NCI-H69 (cell line): Measurements from ENCODE around the gene KDM2A.

ENCODE experiments used
- DNase-seq: peaks from one replicate; lab custom pipeline; 2025; lab: John Stamatoyannopoulos, UW

KDM2A gene

DNA sequence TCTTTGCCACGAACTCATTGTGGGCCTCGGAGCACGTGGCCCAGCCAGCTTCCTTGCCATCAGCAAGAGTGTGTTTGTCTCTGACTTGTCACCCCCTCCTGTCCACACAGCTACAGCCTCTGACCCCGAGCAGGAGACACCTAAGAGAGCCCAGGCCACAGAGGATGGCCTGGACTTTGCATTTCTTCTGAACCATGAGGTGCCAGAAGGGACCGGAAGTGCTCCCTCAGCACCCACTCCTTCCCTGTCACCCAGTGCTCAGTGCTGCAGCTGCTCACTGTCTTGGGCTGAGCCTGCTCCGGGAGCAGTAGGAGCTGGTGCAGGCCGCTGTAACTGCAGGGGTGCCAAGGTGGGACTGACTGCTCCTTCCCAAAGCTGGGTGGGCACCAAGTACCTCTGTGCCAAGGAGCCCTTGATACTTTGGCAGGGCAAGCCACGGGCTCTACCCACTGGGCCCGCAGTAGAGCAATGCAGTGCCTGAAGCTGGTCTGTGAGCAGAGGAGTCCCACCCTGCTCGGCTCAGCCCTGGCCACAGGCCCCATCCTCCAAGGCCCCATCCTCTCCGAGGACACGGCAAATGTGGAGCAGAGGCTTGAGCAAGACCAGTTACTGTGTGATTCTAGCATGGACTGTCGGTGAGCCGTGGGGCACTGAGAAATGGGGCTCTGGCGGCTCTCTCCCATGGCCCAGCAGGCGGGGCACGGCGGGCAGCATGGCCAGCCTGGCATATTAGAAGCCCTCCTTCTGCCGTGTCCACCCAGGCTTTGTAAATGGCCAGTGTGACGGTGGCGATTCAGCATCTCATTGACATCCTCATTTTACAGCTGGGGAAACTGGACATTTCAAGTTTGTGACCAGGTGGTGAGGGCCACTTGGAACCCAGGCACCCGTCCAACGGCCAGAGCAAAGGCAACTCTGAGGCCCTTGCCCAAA, 153.5 kb downstream of the KDM2A start:
- no peak for DNase-seq

DNA sequence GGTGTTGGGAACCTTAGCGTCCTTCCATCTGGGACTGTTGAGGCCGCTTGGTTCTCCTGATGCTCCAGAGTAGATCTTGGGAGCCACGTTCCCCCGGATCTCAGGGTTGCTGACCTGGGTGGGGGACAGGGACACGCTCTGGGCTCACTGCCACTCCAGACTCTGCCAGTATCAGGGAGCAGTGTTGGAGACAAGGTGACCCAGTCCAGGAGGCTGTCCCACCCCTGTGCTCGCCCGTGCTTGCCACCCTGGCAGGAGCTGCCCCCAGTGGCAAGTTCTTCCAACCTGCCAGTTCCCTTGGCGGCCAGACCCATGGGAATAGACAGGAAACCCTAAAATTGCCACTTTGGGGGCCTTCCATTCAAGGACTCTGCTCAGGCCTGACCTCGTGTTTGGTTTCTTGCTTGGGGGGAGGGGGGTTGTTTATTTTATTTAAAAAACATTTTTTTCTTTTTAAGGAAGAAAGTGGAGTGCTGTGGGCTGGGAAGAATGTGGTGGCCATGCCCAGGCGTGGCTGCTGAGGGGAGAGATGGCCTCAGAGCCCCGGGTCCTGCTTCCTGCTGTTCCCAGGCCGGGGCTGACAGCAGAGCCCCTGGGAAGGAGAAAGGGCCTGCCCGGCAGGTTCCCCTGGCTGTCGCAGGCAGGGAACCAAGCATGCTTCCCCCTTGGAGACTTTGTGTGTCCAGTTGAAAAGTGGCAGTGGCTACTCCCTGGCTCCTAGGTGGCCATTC, 154.4 kb downstream of the KDM2A start:
- peak; percentile 50 for DNase-seq

DNA sequence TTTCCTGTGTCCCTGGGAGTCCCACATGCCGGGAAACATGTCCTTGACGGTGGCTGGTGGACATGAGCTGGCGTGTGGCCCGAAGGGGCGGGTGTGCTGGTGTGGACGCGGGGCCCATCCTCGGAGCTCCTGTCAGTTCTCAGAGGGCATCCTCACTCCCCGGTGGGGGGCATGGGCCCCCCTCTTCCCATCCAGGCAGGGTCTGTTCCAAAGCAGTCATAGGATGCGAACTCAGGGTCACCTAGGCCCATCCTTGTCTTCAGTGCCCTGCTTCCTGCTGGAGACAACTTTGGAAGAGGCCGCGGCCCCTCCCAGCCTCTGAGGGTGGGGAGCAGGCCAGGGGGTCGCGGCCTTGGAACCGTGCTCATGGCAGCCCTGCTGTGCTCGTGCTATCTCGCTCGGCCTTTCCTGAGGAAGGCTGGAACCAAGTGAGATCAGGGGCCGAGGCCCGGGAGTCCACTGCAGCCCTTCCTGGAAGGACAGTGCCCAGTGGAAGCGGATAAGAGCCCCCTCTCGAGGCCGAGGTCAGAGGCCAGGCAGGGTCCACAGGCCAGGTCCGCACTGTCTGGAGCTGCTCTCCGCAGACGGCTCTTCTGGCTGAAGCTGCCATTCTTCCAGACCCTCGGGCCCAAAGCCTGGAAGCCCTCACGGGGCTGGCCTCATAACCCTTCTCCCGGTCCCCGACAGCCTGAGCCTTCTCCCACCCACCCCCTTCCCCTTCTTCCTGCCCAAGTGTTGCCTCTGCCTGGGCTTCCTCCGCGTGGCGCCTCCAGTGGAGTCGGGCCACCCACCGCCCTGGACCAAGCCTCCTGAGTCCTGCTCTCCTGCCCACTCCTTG, 155.9 kb downstream of the KDM2A start:
- DNase-seq: no peak

DNA sequence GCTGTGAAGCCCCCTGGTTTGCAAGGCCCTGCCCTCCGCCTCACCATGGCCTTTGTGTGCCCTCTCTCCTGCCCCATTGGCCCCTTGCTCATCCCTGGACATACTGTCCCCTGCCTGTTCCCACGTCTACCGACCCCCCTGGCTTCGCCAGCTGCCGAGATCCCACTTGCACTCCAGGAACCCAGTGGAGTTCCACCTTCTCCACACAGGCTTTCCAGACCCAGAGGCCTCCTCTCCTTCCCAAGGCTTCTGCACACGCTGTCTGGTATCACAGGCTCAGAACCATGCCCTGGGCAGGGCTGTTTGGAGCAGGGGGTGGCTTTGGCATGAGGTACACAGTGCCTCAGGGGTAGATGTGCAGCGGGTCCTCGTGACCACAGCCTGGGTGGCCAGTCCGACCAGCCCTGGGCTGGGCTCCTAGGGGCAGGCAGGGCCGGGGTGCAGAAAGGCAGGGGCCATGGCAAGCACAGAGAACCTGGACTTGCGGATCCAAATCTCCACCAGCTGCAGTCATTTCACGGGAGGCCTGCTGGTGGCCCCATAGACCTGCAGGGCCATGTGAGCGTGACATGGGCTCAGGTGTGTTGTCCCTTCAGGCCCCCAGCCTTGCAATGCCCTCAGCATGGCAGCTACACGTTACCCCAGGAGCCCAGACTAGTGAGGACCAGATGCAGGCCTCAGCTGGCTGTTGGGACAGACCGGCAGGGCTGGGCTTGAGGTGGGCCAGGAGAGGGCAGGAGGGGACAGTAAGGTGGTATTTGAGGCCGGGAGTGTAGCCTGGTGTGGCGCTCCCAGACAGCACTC, 156.7 kb downstream of the KDM2A start:
- DNase-seq: no peak

DNA sequence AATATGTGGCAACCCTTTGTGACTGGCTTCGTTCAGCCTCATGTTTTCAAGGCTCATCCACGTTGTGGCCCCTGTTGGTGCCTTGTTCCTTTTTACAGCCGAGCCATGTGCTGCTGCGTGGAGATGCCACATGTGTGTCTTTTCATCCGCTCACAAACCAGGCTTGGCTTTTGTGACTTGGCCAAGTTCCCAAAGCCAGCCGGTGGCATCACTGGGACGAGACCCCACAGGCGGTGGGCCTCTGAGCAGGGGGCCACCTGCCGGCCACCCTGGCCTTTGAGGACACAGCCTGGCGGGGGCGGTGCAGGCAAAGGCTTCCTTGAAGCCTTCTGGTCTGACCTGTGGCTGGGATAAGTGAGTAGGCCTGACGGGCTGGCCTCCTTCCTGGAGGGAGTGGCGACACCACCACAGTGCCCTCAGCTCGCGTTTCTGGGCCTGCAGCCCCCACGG, 157.7 kb downstream of the KDM2A start:
- DNase-seq: no peak

DNA sequence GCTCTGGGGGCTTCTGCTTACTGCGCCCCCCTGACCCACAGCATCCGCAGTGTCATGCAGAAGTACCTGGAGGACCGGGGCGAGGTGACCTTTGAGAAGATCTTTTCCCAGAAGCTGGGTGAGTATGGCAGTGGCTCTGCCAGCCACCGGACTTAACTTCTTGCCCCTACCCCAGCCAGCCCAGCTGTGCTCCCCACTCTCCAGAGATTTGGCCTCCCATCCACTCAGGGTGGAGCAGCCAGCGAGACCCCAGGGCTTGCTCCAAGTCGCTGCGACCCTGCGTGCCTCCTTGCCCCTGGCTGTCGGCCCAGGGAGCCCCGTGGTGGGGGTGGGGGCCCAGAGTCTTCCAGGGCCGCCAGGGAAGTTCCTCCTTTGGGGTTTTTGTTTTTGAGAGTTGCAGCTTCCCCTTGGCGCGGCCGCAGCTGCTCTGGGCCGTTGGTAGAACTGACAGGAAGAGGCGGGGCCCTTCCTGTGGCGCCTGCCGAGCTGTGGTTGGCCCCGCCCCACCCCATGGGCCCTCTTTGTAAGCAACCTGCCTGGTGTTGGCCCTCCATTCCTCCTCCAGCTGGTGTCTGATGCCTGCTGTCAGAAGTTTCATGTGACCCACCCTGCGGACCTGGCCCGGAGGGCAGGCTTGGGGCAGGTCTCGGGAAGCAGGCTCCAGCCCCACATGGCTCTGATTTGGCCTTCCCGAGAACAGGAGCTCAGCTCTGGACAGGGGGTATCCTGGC, 158.3 kb downstream of the KDM2A start:
- DNase-seq: peak; percentile 95

DNA sequence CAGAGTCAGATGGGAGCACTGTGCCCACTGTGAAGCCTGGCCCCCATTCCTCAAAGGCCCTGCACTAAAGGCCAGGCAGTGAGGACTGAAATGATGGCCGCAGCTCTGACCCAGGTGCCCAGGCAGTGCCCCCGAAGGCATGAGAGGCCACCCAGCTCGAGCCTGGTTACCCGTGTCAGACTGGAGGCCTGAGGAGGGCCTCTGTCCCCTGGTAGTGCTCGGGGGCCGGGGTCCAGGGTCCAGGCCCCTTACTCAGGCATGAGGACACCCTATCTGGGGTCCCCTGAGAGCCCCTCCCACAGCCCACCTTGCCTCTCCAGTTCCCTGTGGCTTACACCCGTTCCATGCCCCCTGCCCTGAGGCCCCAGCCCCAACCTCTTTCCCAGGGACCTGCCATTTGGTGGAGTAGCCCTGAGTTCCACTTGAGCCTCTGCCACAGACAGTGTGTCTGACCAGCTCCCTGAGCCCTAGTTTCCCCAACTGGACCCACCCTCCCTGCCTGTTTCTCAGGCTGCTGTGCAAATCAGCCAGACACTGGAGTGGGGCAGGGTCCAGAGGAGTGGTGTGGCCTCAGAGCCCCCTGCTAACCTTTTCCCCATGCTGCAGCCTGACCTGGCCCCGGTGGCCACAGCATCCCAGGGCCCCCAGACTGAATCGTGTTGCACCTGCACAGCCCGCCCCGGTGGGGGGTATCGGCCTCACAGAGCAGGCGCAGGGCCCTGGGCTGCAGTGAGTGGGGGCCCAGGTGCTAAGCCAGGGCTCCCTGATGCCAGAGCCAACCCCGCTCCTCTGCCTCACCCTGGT, 159.3 kb downstream of the KDM2A start:
- DNase-seq: no peak

DNA sequence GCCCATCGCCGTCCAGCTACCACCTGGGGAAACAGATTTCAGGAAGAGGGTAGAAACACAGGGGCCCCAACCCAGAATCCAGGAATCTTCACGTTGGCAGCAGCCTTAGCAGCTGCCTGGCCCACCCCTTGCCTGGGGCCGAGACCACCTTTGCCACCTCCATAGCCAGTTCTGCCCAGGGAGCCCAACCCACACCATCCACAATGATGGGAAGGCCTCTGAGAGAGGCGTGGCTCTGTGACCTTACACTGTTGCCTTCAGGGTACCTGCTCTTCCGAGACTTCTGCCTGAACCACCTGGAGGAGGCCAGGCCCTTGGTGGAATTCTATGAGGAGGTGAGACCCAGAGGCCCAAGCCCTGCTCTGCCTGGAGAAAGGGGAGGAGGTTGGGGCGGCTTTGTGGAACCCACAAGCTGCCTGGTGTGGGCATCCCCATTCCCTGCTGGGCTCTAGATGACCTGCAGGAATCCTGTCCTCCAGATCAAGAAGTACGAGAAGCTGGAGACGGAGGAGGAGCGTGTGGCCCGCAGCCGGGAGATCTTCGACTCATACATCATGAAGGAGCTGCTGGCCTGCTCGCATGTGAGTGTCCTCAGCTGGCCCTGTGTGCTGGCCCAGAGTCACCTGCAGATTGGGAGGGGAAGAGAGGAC, 160.0 kb downstream of the KDM2A start:
- no peak for DNase-seq

DNA sequence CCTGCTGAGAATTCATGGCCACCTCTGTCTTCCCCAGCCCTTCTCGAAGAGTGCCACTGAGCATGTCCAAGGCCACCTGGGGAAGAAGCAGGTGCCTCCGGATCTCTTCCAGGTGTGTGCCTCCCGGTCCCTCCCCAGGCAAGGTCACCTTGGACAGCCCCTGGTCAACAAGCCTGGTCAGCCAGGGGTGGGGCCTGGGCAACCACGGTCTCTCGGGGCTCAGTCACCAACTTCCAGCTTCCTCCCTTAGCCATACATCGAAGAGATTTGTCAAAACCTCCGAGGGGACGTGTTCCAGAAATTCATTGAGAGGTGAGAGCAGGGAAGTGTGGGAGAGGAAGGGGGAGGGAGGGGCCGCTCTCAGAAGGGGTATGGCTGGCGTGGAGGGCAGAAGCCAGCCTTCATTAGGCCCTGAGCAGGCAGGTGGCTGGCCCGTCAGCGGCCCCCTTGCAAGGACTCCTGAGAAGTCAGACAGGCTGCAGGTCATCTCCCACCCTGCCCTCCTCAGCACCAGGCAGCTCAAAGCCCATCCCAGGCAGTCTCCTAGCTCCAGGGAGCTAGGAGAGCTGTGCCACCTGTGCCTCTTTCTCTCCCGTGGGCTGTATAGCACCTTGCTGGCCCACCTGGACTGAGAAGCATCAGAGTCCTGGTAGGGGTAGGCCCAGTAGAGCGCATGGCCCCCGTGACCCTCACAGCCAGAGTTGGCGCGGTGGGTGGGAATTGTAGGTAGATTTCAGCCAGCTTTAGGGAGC, 160.7 kb downstream of the KDM2A start:
- DNase-seq: no peak

DNA sequence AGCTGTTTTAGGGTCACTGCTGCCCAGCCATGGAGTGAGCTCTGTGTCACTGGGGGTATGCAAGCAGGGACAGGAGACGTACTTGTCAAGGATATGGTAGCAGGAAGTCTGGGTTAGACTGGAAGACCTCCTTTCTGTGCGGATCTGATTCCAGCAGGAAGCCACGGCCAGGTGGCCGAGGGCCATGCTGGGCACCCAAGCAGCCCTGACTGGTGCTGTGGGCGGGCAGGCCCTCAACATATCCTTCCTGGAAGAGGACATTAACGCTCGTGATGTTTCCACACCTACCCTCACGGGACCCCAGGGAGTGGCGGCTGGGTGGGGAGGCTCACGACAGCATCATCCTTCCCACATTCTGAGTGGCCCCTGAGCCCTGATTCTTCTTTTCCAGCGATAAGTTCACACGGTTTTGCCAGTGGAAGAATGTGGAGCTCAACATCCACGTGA, 161.3 kb downstream of the KDM2A start:
- no peak for DNase-seq

DNA sequence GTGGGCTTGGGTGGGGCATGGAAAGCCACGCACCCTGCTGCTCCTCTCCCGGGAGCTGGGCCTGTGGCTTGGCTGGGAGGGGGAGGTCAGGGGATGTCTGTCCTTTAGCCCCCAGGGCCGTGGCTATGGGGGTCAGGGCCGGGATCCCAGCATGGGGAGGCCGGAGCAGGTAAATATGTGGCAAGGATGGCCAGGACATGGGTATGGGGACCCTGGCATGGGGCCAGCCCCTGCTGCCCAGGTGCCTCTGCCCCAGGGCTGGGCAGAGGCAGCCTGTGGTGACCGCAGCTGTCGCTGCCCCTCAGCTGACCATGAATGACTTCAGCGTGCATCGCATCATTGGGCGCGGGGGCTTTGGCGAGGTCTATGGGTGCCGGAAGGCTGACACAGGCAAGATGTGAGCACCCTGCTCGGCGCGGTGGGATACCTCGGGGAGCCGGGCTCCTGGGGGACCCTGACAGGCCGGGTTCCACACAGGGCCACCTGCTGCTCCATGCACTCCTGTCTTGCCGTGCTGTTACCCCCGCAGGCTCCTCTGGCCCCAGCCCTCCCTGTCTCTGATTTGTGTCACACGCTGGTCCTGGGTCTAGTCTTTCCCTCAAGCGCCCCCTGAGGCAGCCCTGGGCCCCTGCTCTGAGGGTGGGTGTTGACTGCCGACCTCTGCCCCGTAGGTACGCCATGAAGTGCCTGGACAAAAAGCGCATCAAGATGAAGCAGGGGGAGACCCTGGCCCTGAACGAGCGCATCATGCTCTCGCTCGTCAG, 161.9 kb downstream of the KDM2A start:
- no peak for DNase-seq

DNA sequence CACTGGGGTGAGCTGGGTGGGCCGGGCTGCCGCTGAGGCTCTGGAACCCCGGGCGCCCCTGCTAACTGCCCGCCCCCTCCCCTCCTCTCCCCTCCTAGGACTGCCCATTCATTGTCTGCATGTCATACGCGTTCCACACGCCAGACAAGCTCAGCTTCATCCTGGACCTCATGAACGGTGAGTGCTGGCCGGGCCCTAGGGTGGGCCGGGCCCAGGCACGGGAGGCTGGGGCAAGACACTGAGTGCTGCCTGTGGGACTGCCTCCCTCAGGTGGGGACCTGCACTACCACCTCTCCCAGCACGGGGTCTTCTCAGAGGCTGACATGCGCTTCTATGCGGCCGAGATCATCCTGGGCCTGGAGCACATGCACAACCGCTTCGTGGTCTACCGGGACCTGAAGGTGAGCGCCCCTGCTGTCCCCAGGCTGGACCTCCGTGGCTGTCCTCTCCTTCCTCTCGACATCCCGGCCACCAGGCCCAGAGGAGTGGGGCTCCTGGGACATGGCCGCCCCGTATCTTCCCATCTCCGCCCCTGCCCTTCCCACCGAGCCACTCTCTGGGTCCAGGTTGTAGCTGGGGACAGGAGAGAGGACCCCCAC, 162.6 kb downstream of the KDM2A start:
- DNase-seq: no peak

DNA sequence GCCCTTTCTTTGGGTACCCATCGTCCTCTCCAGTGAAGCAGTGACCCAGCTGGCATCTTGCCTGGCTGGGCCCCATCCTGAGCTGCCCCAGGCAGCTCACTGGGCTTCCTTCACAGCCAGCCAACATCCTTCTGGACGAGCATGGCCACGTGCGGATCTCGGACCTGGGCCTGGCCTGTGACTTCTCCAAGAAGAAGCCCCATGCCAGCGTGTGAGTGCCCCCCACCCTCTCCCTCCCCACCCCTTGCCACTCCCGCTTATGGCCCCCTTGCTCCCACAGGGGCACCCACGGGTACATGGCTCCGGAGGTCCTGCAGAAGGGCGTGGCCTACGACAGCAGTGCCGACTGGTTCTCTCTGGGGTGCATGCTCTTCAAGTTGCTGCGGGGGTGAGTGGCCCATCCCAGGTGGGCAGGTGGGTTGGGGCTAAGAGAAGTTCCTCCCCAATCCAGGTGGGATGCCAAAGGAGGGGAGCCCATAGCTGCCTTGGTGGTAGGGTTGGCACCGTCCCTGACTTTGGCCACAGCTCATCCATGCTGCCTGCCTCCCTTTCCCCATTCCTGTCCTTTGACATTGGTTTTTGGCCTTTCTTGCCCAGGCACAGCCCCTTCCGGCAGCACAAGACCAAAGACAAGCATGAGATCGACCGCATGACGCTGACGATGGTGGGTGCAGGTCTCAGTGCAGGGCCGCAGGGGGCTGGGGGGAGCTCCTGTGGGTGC, 163.3 kb downstream of the KDM2A start:
- no peak for DNase-seq

DNA sequence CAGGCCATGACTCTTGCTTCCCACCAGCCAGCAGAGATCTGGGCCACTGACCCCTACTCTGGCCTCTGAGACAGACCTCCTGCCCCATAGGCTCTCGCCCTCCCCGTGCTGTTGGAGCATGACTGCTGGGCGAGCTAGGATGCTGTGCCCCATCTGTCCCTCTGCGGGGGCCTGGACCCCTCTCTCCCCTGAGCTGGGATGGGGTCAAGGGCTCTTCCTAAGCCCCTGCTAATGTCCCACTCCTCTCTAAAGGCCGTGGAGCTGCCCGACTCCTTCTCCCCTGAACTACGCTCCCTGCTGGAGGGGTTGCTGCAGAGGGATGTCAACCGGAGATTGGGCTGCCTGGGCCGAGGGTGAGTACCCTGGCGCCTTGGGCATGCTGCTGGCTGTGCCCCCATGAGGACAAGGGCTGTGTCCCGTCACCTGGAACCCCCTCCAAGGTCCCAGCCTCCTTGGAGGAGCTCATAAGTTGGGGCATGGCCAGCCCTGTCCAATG, 163.9 kb downstream of the KDM2A start:
- no peak for DNase-seq

DNA sequence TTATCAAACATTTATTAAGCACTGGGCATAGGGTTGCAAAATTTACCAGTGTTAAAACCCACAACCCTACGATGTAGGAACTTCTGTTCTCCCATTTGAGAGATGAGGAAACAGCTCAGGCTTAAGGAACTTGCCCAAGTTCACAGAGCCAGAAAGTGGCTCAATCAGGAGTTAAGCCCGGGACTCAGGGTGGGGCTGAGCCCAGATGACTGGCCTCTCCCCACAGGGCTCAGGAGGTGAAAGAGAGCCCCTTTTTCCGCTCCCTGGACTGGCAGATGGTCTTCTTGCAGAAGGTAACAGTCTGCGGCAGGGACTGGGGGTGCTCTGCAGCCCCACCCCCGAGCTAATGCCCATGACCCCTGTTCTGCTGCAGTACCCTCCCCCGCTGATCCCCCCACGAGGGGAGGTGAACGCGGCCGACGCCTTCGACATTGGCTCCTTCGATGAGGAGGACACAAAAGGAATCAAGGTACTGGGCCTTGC, 164.5 kb downstream of the KDM2A start:
- no peak for DNase-seq

DNA sequence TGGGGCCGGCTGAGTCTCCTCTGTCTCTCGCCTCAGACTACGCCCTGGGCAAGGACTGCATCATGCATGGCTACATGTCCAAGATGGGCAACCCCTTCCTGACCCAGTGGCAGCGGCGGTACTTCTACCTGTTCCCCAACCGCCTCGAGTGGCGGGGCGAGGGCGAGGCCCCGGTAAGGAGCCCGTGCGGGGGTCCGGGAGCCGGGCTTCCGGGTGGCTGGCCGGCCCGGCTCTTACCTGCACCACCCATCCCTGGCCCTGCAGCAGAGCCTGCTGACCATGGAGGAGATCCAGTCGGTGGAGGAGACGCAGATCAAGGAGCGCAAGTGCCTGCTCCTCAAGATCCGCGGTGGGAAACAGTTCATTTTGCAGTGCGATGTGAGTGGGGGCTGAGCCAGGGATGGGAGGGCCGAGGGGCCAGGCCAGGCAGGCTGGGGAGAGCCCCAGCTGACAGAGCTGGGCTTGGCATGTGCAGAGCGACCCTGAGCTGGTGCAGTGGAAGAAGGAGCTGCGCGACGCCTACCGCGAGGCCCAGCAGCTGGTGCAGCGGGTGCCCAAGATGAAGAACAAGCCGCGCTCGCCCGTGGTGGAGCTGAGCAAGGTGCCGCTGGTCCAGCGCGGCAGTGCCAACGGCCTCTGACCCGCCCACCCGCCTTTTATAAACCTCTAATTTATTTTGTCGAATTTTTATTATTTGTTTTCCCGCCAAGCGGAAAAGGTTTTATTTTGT, 165.9 kb downstream of the KDM2A start:
- no peak for DNase-seq
